Measurements from ENCODE around the gene FCRLA.
"Not testable (repeated sequence)": the region's sequence is repeated elsewhere in the genome, so short reads cannot be mapped to it uniquely, and the experiment has no call there.

FCRLA gene

GRCh38 chr1:161705537-161705936 lies 1.5 kb upstream of the FCRLA start:
- no peak for DNase-seq

DNA sequence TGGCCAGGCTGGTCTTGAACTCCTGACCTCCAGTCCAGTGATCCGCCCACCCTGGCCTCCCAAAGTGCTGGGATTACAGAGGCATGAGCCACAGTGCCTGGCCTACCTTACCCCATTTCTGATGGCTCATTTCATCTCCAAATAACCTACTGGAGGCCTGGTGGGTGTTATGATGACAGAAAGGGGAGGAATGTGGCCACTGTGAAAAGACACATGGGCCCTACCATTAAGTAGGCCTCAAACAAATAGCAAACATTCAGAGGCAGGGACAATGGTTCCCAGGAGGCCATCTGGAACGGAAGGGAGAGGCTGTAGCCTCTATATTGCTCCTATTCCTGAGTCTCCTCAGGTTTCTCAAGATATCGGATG lies 932 bp upstream of the FCRLA start:
- no peak for DNase-seq

DNA sequence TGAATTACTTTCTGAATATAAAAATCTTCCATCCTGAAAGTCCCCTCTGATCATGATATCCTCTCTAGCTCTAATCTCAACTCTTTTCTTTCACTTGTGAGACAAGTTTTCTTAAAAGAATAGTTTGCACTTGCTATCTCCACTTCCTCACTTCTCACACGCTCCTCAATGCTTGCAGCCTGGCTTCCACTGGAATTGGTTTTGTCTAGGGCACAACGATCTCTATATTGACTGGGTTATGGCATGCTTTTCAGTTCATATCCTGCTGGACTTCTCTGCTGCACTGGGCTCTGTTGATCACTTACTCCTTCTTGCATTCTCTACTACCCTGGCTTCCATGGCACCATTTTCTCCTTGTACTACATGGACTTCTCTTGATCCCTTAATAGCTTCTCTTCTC lies 474 bp downstream of the FCRLA start:
- no peak for DNase-seq

GRCh38 chr1:161709373-161709772 lies 2.3 kb downstream of the FCRLA start:
- no peak for DNase-seq

DNA sequence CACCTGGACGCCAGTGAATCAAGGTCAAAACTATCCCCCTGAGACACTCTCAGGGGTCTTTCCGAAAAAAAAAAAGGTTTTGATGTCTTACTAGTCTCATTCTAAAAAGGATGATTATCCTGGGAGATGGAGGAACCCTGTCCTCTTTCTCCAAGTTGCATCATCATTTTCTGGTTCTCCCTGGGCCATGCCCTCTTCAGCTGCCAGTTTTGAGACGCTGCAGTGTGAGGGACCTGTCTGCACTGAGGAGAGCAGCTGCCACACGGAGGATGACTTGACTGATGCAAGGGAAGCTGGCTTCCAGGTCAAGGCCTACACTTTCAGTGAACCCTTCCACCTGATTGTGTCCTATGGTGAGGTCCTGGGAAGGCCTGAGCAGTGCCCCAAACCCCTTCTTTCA lies 3.5 kb downstream of the FCRLA start:
- DNase-seq, result no peak

DNA sequence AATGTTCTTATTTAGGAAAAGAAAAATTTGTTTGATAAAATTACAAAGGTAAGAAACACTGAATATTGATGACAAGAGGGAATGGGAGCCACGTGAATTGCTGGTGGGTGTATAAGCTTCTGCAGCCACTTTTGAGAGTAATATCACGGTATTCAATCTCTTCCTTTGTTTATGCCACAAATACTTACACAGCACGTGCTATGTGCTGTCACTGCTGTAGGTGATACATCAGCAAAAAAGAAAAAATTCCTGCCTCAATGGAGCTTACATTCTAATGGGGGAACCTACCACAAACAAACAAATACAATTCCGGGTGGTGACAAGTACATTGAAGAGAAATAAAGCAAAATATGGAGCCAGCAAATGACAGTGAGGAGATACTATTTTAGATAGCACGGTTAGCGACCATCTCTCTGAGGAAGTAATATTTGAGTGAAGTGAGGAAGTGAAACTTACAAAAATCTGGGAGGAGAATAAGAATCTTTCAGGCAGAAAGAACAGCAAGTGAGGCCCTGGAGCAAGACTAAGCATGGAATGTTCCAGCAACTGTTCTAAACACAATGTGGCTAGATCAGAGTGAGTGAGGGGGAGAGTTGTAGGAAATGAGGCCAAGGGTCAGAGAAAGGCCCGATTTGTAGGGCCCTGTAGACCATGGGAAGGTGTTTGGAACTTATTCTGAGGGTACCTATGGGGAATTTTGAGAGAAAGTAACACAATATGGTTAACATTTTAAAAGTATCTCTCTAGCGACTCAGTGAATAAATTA lies 11.7 kb downstream of the FCRLA start:
- DNase-seq, result no peak

DNA sequence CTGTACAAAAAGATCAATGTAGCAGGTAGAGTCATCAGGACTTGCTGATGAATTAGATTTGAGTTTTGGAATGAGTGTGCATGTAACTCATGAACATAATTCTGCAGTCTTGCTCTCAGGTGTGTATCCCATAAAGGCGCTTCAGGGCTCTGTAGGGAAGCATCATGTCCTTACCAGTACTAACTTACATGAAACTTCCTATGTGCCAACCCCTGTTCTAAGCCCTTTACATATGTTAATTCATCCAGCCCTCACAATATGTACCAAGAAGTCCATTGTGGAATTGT lies 12.2 kb downstream of the FCRLA start:
- DNase-seq, result no peak

GRCh38 chr1:161720422-161720821 lies 13.4 kb downstream of the FCRLA start:
- no peak for DNase-seq

GRCh38 chr1:161720956-161721737 lies 14.1 kb downstream of the FCRLA start, which contains the start of gene FCRLB:
Gene FCRLB, plus strand, starts transcription at chr1:161721544. Its CDS starts 1,129 bp downstream, at chr1:161722673.
- no peak for DNase-seq

DNA sequence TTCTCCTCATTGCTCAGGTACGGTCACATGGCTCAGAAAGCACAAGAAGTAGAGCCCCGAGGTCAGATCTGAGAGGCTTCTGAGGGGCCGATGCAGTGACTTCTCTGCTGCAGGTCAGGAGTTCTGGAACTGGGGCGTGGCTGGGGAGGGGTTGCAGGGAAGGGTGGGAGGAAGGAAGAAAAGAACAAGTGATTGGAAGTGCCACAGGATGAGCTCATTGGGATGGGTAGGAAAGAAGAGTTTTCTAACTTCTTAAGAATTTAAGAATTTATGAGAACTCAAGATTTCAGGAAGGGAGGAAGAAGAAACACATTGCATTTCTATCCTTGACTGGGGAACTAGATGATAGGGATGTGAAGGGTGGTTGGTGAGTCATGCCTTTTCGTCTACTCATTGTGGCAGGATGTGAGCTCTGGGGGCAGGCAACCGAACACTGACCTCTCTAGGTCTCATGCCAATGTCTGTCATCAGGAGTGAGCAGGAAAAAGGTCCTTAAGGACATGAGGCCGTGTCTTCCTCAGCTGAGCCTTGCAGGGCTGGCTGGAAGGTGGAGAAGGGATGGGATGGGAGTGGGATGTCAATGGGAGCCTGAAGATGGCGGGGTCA lies 14.8 kb downstream of the FCRLA start:
- DNase-seq, result no peak

- DNase-seq, result no peak
Measured at GRCh38 chr1:161722406-161722805, 15.4 kb downstream of the FCRLA start.

GRCh38 chr1:161723459-161724141 lies 16.6 kb downstream of the FCRLA start:
- no peak for DNase-seq

GRCh38 chr1:161725258-161725907 lies 18.4 kb downstream of the FCRLA start:
- not testable (repeated sequence) for DNase-seq

DNA sequence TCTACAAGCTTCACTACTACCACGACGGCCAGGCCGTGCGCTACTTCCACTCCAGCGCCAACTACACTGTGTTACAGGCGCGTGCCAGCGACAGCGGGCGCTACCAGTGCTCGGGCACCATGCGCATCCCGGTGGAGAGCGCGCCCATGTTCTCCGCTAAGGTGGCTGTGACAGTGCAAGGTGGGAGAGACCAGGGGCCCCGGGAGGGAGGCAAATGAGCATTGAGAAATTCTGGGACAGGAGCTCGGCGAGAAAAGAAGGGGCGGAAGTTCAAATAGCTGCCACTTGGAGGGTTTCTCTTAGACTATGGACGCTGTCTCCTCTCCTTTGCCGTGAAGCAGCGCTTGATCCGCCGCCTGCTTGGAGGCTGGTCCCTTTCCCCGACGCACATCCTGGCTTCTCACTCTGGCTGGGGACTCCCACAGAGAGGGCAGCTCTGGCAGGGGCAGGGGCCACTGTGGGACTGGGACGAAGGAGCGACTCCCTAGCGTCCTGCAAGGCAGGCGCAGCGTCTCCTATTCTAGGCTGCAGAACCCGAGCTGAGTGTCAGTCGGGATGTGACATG lies 19.0 kb downstream of the FCRLA start:
- DNase-seq, result peak; percentile 87

DNA sequence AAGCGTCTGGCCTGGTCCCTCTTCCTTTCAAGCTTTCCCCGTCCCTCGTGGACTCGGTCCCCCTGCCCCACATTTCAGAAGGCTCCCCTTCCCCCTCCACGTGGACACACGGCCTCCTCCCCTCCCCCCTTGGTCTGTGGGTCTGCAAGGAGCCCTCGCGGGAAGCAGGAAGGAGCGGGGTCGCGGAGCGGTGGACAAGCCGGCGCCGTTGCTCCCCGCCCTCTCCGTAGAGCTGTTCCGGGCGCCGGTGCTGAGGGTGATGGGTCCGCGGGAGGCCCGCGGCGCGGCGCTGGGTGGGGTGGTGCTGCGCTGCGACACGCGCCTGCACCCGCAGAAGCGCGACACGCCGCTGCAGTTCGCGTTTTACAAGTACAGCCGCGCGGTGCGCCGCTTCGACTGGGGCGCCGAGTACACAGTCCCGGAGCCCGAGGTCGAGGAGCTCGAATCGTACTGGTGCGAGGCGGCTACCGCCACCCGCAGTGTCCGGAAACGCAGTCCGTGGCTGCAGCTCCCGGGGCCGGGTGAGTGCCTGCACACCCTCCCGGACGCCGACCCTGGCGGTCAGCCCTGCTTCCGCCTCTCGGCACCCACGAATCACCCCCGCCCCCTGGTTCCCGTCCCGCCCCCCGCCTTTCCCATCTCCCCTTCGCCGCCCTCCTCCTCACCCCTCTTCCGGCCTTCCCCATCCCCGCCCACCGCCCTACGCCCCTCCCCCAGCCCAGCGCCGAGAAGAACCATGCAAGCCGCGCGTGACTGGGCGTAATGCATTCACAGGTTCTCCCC lies 19.6 kb downstream of the FCRLA start:
- DNase-seq, result peak; percentile 92

DNA sequence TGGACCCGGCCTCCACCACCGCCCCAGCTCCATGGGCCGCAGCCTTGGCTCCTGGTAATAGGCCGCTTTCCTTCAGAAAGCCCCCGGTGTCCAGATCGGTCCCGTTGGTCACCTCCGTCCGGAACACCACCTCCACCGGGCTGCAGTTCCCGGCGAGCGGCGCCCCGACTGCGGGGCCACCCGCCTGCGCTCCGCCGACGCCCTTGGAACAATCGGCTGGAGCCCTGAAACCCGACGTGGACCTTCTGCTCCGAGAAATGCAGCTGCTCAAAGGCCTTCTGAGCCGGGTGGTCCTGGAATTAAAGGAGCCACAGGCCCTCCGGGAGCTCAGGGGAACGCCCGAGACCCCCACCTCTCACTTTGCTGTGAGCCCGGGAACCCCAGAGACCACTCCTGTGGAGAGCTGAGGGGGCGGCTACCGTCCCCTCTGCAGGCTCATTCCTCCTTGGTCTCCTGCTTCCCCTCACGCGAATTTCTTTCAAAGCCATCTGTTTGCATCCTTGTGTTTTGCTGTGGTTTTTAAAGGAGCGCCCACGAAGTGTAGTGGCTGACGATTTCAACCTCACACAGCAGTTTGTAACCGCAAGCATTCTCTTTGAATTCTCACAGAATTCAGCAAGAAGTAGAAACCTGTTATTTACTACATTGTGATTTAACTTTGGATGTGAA lies 20.4 kb downstream of the FCRLA start:
- peak; percentile 93 for DNase-seq

- DNase-seq, result no peak
Measured at GRCh38 chr1:161728376-161729226, 21.6 kb downstream of the FCRLA start.

GRCh38 chr1:161730050-161730564 lies 23.1 kb downstream of the FCRLA start:
- DNase-seq, result no peak

DNA sequence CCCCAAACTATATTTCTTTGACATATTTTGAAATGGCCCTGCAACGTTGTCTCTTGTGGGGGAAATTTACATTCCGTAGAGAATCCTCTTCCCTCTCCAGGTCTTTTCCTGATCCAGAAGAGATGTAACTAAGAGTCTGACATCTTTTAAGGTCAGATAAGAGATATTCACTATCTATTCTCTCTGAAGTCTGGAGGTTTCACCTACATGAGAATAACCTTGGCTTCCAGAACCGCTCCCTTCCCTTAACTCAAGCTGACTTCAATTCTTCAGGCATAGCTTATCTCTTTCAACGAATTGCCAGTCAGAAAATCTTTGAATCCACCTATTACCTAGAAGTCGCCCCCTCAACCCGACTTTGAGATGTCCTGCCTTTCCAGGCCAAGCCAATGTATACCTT lies 24.2 kb downstream of the FCRLA start:
- DNase-seq, result no peak

Measured in right kidney (tissue), 1 donor.